WTC11 (cell line): ENCODE data around the gene F2R.

ENCODE experiments used
- CBFB ChIP-seq: sonication (generic); formaldehyde crosslinking; IDR thresholded peaks from 2 replicates; pipeline ENCODE4 v1.8.1; 2022; ENCODE audit warnings: mild to moderate bottlenecking, low read depth, missing genetic modification reagents
- CREB1 ChIP-seq: sonication (generic); formaldehyde crosslinking; IDR thresholded peaks from 2 replicates; pipeline ENCODE4 v1.8.0; 2023; ENCODE audit warnings: mild to moderate bottlenecking, missing genetic modification reagents
- ESRRA ChIP-seq: sonication (generic); formaldehyde crosslinking; IDR thresholded peaks from 2 replicates; pipeline ENCODE4 v1.8.1; 2022; ENCODE audit warnings: mild to moderate bottlenecking, missing genetic modification reagents, borderline replicate concordance
- ZNF121 ChIP-seq: sonication (generic); formaldehyde crosslinking; IDR thresholded peaks from 2 replicates; pipeline ENCODE4 v1.8.0; 2023; ENCODE audit warnings: missing genetic modification reagents
- ZNF138 ChIP-seq: sonication (generic); formaldehyde crosslinking; conservative IDR thresholded peaks from 2 replicates; pipeline ENCODE4 v1.8.1; 2022; ENCODE audit warnings: mild to moderate bottlenecking, moderate library complexity, missing genetic modification reagents
- ZNF423 ChIP-seq: fragments of 250-450 bp; sonication (Bioruptor Pico); IDR thresholded peaks from 2 replicates; pipeline ENCODE4 v2.1.2; 2022; ENCODE audit warnings: mild to moderate bottlenecking, moderate library complexity
- TF ChIP-seq, protein P1 (sequence below): fragments of 200-600 bp; IDR thresholded peaks from 2 replicates; pipeline ENCODE4 v1.8.0; 2022; ENCODE audit warnings: antibody characterized with exemption
- TF ChIP-seq, protein P2 (sequence below): fragments of 250-450 bp; sonication (Bioruptor Pico); IDR thresholded peaks from 2 replicates; pipeline ENCODE4 v1.9.0; 2021; ENCODE audit warnings: mild to moderate bottlenecking
- TF ChIP-seq, protein P3 (sequence below): sonication (generic); formaldehyde crosslinking; IDR thresholded peaks from 2 replicates; pipeline ENCODE4 v1.8.0; 2022; ENCODE audit warnings: mild to moderate bottlenecking, missing genetic modification reagents
- TF ChIP-seq, protein P4 (sequence below): sonication (generic); formaldehyde crosslinking; IDR thresholded peaks from 2 replicates; pipeline ENCODE4 v1.8.1; 2023; ENCODE audit warnings: mild to moderate bottlenecking, missing genetic modification reagents
- TF ChIP-seq, protein P5 (sequence below): sonication (generic); formaldehyde crosslinking; IDR thresholded peaks from 2 replicates; pipeline ENCODE4 v1.8.0; 2022; ENCODE audit warnings: mild to moderate bottlenecking, missing genetic modification reagents

DNA sequence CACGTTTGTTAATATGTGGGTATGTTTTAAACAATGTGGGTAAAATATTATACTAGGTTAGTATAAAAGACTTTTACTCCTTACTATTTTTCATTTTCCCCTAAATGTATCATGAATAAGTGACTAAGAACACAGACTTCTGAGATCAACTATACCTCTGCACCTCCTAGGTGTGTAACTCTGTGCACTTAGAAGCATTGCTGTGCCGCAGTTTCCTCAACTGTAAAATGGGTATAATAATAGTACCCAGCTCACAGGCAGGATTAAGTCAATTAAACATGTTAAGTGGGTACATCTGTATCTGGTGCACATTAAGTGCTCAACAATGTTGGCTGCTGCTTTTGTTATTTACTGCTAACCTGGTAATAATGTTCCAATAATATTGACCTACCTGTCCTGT is 21.6 kb upstream of the F2R start:
- TF ChIP-seq, protein P1, sequence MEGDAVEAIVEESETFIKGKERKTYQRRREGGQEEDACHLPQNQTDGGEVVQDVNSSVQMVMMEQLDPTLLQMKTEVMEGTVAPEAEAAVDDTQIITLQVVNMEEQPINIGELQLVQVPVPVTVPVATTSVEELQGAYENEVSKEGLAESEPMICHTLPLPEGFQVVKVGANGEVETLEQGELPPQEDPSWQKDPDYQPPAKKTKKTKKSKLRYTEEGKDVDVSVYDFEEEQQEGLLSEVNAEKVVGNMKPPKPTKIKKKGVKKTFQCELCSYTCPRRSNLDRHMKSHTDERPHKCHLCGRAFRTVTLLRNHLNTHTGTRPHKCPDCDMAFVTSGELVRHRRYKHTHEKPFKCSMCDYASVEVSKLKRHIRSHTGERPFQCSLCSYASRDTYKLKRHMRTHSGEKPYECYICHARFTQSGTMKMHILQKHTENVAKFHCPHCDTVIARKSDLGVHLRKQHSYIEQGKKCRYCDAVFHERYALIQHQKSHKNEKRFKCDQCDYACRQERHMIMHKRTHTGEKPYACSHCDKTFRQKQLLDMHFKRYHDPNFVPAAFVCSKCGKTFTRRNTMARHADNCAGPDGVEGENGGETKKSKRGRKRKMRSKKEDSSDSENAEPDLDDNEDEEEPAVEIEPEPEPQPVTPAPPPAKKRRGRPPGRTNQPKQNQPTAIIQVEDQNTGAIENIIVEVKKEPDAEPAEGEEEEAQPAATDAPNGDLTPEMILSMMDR = no peak
- TF ChIP-seq ESRRA (CRISPR knock-in tag) = no peak
- TF ChIP-seq ZNF121 = no peak
- no peak for TF ChIP-seq CBFB (CRISPR knock-in tag)
- TF ChIP-seq ZNF423 (CRISPR knock-in tag) = no peak
- TF ChIP-seq, protein P2, sequence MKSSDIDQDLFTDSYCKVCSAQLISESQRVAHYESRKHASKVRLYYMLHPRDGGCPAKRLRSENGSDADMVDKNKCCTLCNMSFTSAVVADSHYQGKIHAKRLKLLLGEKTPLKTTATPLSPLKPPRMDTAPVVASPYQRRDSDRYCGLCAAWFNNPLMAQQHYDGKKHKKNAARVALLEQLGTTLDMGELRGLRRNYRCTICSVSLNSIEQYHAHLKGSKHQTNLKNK (CRISPR knock-in tag) = no peak
- TF ChIP-seq CREB1 = no peak
- TF ChIP-seq ZNF138 = no peak
- TF ChIP-seq, protein P3, sequence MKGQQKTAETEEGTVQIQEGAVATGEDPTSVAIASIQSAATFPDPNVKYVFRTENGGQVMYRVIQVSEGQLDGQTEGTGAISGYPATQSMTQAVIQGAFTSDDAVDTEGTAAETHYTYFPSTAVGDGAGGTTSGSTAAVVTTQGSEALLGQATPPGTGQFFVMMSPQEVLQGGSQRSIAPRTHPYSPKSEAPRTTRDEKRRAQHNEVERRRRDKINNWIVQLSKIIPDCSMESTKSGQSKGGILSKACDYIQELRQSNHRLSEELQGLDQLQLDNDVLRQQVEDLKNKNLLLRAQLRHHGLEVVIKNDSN (CRISPR knock-in tag) = no peak
- TF ChIP-seq, protein P4, sequence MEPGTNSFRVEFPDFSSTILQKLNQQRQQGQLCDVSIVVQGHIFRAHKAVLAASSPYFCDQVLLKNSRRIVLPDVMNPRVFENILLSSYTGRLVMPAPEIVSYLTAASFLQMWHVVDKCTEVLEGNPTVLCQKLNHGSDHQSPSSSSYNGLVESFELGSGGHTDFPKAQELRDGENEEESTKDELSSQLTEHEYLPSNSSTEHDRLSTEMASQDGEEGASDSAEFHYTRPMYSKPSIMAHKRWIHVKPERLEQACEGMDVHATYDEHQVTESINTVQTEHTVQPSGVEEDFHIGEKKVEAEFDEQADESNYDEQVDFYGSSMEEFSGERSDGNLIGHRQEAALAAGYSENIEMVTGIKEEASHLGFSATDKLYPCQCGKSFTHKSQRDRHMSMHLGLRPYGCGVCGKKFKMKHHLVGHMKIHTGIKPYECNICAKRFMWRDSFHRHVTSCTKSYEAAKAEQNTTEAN (CRISPR knock-in tag) = no peak
- TF ChIP-seq, protein P5, sequence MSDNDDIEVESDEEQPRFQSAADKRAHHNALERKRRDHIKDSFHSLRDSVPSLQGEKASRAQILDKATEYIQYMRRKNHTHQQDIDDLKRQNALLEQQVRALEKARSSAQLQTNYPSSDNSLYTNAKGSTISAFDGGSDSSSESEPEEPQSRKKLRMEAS (CRISPR knock-in tag) = no peak
